ENCODE results near the gene BCOR.

DNA sequence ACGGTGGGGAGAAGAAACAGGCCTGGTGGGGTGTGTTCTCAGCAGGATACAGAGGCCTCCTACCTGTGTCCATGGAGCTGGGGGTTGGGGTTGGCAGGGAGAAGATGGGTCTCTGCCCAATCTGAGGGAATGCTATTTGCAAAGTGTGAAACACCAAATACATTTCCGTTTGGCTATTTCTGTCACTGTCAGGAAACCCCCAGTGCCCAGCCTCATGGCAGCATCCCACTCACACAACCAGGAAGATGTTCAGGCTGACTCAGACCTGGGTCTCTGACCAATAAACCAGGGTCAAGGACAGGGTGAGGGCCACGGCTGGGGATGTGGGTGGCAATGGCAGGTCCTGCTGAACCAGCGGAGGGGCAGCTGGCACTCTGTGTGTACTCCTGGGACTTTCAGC, 41.3 kb downstream of the BCOR start:
- TF ChIP-seq, protein P1, sequence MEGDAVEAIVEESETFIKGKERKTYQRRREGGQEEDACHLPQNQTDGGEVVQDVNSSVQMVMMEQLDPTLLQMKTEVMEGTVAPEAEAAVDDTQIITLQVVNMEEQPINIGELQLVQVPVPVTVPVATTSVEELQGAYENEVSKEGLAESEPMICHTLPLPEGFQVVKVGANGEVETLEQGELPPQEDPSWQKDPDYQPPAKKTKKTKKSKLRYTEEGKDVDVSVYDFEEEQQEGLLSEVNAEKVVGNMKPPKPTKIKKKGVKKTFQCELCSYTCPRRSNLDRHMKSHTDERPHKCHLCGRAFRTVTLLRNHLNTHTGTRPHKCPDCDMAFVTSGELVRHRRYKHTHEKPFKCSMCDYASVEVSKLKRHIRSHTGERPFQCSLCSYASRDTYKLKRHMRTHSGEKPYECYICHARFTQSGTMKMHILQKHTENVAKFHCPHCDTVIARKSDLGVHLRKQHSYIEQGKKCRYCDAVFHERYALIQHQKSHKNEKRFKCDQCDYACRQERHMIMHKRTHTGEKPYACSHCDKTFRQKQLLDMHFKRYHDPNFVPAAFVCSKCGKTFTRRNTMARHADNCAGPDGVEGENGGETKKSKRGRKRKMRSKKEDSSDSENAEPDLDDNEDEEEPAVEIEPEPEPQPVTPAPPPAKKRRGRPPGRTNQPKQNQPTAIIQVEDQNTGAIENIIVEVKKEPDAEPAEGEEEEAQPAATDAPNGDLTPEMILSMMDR (conservative IDR thresholded peaks at IDR 0.05; ENCODE audit: low read depth, low read length), result no peak
- TF ChIP-seq EZH2 (IDR thresholded peaks at IDR 0.05; ENCODE audit: low read length, unreplicated experiment), result no peak
